Measurements from ENCODE around the gene C1orf21.

DNA sequence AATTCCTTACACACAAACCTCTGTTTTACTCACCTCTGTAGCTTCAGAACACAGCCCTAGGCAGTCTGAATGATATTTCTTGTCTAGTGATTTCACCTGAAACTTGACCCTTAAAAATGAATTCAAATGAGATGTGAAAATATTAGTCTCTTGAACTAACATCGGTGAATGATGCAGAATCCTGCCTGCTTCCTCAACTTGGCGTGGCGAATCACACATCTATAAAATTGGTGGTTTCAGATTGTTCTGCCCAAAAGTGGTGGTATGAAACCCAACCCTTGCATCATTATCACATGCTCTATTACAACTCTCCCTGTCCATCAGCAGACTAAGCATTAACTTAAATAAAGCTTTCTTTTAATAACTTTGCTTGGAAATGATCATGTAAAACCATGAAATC, 26.9 kb upstream of the C1orf21 start:
- TF ChIP-seq, protein P1, sequence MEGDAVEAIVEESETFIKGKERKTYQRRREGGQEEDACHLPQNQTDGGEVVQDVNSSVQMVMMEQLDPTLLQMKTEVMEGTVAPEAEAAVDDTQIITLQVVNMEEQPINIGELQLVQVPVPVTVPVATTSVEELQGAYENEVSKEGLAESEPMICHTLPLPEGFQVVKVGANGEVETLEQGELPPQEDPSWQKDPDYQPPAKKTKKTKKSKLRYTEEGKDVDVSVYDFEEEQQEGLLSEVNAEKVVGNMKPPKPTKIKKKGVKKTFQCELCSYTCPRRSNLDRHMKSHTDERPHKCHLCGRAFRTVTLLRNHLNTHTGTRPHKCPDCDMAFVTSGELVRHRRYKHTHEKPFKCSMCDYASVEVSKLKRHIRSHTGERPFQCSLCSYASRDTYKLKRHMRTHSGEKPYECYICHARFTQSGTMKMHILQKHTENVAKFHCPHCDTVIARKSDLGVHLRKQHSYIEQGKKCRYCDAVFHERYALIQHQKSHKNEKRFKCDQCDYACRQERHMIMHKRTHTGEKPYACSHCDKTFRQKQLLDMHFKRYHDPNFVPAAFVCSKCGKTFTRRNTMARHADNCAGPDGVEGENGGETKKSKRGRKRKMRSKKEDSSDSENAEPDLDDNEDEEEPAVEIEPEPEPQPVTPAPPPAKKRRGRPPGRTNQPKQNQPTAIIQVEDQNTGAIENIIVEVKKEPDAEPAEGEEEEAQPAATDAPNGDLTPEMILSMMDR (conservative IDR thresholded peaks at IDR 0.05 in 1 of 2, IDR thresholded peaks at IDR 0.05 in 1 of 2; ENCODE audit: low read depth in 1 of 2, low read length in 2 of 2), result no peak
- TF ChIP-seq EZH2 (IDR thresholded peaks at IDR 0.05; ENCODE audit: low read length, missing control alignments), result no peak

Data from fibroblast of lung (primary cell).